Endothelial cell (in vitro differentiated cells): Measurements from ENCODE around the gene KRTAP20-3. TPM values are rescaled to one million over a fixed set of nuclear protein-coding genes. Genes with fewer than 3 reads are reported as not detected.

ENCODE experiments used
- DNase-seq: peaks from one replicate; pipeline ENCODE4 v3.0.0; 2021; ENCODE audit warnings: low spot score
- H3K27ac Mint-ChIP-seq: one replicate; pipeline ENCODE4 v1.8.0; 2021; ENCODE audit warnings: mixed read lengths, inconsistent platforms; ENCODE audit not compliant: unreplicated experiment
- H3K27me3 Mint-ChIP-seq: one replicate; pipeline ENCODE4 v1.8.0; 2021; ENCODE audit warnings: mild to moderate bottlenecking, moderate library complexity, mixed read lengths, inconsistent platforms; ENCODE audit not compliant: unreplicated experiment
- H3K36me3 Mint-ChIP-seq: one replicate; pipeline ENCODE4 v1.8.0; 2021; ENCODE audit warnings: mild to moderate bottlenecking, low read depth, mixed read lengths, inconsistent platforms; ENCODE audit not compliant: unreplicated experiment
- H3K4me1 Mint-ChIP-seq: one replicate; pipeline ENCODE4 v1.8.0; 2021; ENCODE audit warnings: mild to moderate bottlenecking, mixed read lengths, inconsistent platforms; ENCODE audit not compliant: unreplicated experiment
- H3K4me3 Mint-ChIP-seq: one replicate; pipeline ENCODE4 v1.8.0; 2021; ENCODE audit warnings: mild to moderate bottlenecking, mixed read lengths, inconsistent platforms; ENCODE audit not compliant: unreplicated experiment
- H3K9me3 Mint-ChIP-seq: one replicate; pipeline ENCODE4 v1.8.0; 2021; ENCODE audit warnings: mixed read lengths, inconsistent platforms; ENCODE audit not compliant: unreplicated experiment
- CTCF ChIP-seq: fragments of 200-600 bp; sonication (generic); IDR thresholded peaks from one replicate; pipeline ENCODE4 v1.5.0; 2021; ENCODE audit warnings: antibody characterized with exemption; ENCODE audit not compliant: unreplicated experiment
- total RNA-seq: library from RNA; stranded (reverse); fragmentation: NEBNext Ultra II Directional; extraction: Animal tissue kit (Norgen Biotek cat#: 25700); gene quantifications from one replicate; pipeline ENCODE4 v1.2.1, GENCODE V29; 2021; ENCODE audit not compliant: unreplicated experiment

The KRTAP20-3 gene
- total RNA-seq, 1 donor from 2014 or later, result not detected

GRCh38 chr21:30613836-30614235 lies 28.8 kb upstream of the KRTAP20-3 start, which contains the start of gene KRTAP6-1:
Gene KRTAP6-1, minus strand, starts transcription at chr21:30613930. Its CDS starts 26 bp downstream, at chr21:30613904.
- Mint-ChIP-seq H3K4me3 (no peak within 1 kb of the TSS), H3K36me3 (no peaks in the 10 kb centered on the region), H3K9me3 (no peaks in the 10 kb centered on the region), H3K27ac (no peak within 1 kb of the TSS), H3K27me3 (no peaks in the 10 kb centered on the region), H3K4me1 (no peaks in the 10 kb centered on the region)
- TF ChIP-seq CTCF, result no peak
- no peak for DNase-seq

GRCh38 chr21:30615199-30615598 lies 27.5 kb upstream of the KRTAP20-3 start:
- H3K27ac Mint-ChIP-seq, result no peak overlapping the region
- no peaks in the 10 kb centered on the region for H3K9me3 Mint-ChIP-seq
- no peaks in the 10 kb centered on the region for H3K27me3 Mint-ChIP-seq
- no peak overlapping the region for H3K4me3 Mint-ChIP-seq
- H3K36me3 Mint-ChIP-seq, result no peaks in the 10 kb centered on the region
- no peak for TF ChIP-seq CTCF
- H3K4me1 Mint-ChIP-seq, result no peaks in the 10 kb centered on the region
- no peak for DNase-seq

- Mint-ChIP-seq H3K9me3 (no peaks in the 10 kb centered on the region), H3K27ac (no peak within 1 kb of the TSS), H3K36me3 (no peaks in the 10 kb centered on the region), H3K27me3 (no peaks in the 10 kb centered on the region), H3K4me3 (no peak within 1 kb of the TSS), H3K4me1 (no peaks in the 10 kb centered on the region)
- DNase-seq, result no peak
- no peak for TF ChIP-seq CTCF
Measured at GRCh38 chr21:30616125-30616524, 26.5 kb upstream of the KRTAP20-3 start, which contains the start of gene KRTAP20-1. Gene KRTAP20-1, plus strand, starts transcription at chr21:30616425. Its CDS starts 30 bp downstream, at chr21:30616455.

GRCh38 chr21:30620080-30620479 lies 22.6 kb upstream of the KRTAP20-3 start:
- no peak overlapping the region for H3K27ac Mint-ChIP-seq
- TF ChIP-seq CTCF, result no peak
- no peak for DNase-seq
- no peaks in the 10 kb centered on the region for H3K4me1 Mint-ChIP-seq
- no peaks in the 10 kb centered on the region for H3K9me3 Mint-ChIP-seq
- H3K36me3 Mint-ChIP-seq, result peaks cover 9% of the 10 kb centered on the region
- H3K4me3 Mint-ChIP-seq, result no peak overlapping the region
- no peaks in the 10 kb centered on the region for H3K27me3 Mint-ChIP-seq

GRCh38 chr21:30620522-30620921 lies 22.1 kb upstream of the KRTAP20-3 start, which contains the start of gene KRTAP20-4:
Gene KRTAP20-4, plus strand, starts transcription at chr21:30620627.
- no peak for DNase-seq
- Mint-ChIP-seq H3K4me1 (no peaks in the 10 kb centered on the region), H3K9me3 (no peaks in the 10 kb centered on the region), H3K27me3 (no peaks in the 10 kb centered on the region), H3K4me3 (no peak within 1 kb of the TSS), H3K27ac (no peak within 1 kb of the TSS), H3K36me3 (peaks cover 9% of the 10 kb centered on the region)
- no peak for TF ChIP-seq CTCF
